HG02852 (cell line): Measurements from ENCODE around the gene POLR1A.

Experiments
- ATAC-seq: cut with Tn5 transposase; IDR thresholded peaks from one replicate; pipeline ENCODE4 v1.9.1; 2021; ENCODE audit warnings: mild to moderate bottlenecking, moderate library complexity; ENCODE audit not compliant: unreplicated experiment

The POLR1A gene

DNA sequence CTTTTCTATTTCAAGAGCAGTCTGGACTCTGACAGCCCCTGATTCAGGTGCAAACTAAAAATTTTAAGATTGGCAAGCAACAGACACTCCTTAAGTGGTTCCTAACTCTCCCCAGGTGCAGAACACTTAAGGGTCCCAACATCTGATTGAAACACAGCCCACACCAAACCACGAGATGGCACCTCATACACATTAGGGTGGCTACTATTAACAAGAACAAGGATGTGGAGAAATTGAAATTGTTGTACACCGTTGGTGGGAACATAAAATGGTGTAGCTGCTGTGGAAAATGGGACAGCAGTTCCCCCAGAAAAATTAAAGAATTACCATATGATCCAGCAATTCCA, 82.3 kb downstream of the POLR1A start:
- no peak for ATAC-seq

DNA sequence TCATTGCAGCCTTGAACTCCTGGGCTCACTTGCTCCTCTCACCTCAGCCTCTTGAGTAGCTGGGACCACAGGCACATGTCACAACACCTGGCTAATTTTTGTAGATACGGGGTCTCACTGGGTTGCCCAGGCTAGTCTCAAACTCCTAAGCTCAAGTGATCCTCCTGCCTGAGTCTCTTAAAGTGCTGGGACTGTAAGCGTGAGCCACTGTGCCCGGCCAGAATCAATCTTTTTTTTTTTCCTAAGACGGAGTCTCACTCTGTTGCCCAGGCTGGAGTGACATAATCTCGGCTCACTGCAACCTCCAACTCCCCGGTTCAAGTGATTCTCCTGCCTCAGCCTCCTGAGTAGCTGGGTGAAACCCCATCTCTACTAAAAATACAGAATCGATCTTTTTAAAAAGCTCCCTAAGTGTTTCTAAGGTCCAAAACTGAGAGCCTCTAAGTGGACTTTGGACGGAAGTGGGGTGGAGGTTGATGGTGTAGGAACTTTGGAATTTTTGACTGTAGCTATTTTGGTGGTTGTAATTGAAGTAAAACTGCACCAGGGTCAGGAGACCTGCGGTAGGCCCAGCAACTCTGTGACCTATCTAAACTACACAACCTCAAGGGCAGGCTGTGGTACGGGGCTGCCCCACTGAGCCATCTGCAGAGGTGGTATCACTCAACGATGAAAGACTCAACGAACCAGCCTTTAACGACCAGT, 82.9 kb downstream of the POLR1A start:
- ATAC-seq: no peak

DNA sequence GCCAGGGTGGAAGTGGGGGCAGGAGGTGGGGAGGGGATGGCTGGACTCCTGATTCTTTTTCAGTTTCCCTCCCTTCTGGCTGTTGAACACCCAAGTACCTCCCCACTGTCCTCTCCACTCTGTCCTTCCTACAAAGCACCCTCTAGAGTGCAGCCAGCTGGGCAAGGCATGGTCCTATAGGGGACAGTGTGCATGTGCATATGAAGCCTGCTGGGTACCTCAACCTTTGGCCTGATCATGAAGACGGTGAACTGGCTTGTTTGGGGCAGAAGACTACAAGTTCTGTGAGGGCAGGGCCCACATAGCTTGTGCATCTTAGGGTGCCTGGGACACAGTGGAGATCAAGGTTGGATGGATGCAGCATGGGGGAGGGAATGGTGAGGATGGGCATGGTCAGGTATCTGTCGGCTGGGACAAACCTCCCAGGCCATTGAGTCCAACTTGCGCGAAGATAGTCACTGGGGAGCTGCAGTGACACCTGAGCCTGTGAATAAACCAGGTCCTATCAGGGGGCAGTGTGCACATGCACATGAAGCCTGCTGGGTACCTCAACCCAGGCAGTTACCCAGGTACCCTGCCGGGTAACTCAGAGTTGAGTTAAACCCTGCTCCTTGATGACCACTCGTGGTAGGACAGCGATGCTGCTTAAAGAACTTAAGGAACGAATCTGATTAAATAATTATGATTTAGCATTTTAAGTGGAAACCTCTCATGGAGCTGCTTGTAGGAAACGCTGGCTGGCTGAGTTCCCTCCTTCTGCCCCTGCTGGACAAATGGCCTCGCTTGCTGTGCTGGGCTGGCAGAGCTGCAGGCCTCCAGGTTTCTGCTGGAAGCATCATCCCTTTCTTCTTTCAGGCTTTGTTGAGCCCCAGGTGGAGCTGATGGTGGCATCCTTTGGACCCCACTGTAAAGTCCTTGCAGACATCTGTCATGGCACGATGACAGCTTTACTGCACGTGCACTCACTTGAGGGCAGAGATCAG, 84.0 kb downstream of the POLR1A start:
- ATAC-seq: no peak

DNA sequence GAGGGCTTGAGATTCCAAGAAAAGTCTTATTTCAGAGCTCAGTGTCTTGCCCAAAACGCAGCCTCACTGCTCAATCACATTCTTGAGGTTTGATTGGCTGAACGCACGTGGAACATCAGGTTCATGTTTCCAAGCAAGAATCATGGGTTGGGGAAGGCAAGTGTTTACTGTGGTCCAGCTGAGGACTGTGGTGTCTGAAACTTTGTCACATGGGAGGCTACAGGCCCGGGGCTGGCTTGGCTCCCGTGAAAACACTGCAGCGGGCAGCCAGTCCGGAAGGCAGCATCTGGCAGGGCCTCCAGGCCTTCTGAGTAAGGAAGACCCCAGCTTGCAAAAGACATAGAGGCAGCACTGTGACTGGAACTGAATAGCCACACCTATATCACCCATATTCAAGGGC, 84.7 kb downstream of the POLR1A start:
- no peak for ATAC-seq

DNA sequence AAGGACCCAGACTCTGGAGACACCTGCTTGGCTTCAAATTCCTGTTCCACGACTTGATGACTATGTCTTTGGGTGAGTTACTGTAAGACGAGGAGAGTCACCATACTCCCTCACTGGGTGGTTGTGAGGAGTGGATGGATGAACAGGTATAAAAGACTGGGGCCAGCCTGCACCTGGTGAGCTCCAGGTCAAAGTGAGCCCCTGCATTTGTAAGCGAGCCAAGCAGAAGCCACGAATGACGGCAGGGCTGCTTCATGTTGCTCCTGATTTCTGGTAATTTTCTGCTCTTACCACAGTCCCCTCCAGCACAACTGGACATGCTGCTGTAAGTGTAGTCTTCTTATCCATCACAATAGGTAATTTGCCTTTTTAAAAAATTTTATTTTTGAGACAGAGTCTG, 86.6 kb downstream of the POLR1A start:
- ATAC-seq: no peak

DNA sequence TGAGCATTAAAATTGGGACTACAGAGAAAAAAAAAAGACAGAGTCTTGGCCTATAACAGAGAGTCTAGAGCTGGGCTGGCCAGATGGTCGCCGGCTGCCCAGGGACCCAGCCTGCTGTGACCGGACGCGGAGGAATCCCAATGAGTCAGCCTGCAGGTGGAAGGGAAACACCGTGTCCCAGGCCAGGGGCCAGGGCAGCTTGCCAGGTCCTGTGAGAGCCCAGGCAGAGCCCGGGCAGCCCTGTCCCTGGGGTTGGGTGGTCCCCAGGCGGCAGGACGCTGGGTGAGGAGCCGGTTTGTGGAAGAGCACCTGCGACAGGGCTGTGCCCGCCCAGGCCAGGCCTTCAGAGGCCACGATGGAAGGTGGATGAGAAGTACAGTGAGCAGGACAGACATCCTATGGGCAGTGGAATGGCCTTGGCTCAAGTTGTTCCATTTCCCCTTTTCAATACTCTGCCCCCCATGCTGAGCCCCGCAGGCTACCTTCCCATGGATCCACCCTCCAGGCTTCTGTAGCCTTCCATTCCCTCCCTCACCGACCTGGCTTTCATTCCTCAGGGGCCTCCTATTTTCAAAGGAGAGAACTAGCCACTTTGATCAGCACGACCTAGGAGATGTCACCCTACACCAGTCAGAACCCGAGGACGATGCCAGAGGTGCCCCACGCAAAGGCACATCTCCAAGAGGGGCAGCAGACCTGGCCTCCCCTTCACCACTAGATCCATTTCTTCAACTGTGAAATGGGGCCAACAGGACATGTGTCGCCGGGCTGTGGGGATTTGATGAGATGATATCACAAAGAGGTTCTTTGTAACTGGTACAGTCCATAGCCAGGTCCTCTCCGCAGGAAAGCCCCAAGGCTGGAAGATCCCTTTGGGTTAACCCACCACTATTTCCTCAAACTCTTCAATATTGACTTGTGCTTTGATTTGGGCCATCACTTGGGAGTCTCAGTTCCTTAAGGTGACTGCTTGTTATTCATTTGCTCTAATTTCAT, 87.5 kb downstream of the POLR1A start:
- ATAC-seq: no peak

DNA sequence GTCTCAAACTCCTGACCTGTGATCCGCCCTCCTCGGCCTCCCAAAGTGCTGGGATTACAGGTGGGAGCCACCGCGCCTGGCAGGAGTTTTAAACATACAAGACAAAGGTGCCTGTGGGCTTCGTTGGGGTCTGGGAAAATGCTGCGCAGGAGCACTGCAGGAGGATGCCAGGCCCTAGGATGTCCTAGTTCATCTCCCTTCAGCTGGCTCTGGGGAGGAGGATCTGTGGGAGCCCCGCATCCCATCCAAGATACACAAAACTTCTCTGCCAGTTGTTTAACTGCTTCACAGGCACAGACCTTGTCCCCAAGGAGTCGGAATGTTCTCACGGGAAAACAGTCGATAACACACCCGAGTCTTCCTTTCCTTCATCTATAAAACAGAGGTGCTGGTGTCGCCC, 89.1 kb downstream of the POLR1A start:
- ATAC-seq: no peak

DNA sequence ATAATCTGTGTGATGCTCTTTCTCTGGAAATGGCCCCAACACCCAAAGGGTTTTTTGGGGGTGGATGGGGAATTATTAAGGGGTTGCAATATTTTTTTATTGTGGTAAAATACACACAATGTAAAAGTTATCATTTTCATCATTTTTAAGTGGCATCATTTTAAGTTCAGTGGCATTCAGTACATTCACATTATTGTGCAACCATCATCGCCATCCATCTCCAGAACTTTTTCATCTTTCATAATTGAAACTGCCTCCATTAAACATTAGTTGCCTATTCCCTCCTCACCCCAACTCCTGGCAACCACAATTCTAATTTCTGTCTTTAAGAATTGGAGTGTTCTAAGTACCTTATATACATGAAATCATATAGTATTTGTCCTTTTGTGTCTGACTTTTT, 90.0 kb downstream of the POLR1A start:
- no peak for ATAC-seq

DNA sequence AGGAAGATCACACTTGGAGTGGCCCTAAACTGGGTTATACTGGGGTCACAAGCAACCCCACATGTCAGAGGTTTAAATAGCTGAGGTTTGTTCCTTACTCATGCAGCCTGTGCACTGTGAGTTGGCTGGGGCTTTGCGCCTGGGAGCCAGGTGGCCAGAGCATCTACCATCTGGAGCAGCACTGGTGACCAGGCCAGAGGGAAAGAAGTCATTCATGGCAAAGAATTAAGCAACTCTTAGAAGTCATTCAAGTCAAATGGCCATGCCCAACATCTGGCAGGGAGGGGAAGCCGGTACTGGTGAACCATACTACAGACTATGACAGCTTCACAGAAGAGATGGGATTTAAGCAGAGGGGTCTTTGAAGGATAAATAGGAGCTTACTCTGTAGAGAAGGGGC, 90.7 kb downstream of the POLR1A start:
- ATAC-seq: no peak

DNA sequence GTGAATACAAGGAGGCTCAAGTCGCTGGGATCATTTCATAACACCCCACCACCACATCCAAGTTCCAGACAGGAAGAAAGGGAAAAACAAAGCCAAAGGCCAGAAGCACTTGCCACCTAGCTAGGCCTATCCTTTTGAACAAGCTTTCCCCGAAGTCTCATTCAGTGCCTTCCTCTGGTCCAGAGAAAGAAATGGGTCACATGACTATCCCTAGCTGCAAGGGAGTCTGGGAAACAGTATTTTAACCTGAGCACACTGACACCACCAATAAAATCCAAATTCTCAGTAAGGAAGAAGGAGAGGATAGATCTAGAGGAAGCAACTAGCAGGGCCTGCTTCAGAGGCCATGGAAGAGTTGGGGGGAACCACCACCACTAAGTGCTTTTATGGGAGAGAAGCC, 91.2 kb downstream of the POLR1A start:
- ATAC-seq: no peak

DNA sequence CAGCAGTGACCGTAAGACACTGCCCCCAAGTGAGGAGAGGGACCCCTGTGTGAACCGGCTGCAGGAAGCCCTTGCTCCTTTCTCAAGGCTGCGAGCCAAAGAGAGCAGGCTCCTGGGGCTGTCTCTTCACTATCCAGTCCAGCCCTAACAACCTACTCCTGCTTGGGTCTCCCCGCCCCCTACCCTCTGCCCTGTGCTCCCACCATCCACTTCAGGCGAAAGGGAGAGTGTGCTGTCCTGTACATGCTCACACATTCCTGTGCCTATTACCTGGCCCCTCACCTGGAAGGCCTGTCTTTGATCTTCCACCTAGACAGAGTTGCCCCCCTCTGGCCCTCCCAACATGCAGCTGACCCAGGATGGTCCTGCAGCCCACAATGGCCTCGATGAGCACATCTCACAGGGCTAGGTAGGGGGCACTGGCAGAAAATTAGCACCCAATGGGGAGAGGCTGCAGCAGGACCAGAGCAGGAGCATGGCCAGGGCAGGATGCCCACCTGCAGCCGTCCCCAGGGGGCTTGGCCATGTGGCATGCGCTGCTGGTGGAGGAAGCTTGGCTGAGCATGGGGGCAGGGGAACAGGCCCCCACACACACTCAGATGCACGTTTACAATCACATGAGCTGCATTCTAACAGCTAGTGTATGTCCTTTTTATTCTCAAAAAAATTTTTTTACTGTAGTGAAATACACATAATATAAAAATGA, 93.5 kb downstream of the POLR1A start:
- no peak for ATAC-seq

DNA sequence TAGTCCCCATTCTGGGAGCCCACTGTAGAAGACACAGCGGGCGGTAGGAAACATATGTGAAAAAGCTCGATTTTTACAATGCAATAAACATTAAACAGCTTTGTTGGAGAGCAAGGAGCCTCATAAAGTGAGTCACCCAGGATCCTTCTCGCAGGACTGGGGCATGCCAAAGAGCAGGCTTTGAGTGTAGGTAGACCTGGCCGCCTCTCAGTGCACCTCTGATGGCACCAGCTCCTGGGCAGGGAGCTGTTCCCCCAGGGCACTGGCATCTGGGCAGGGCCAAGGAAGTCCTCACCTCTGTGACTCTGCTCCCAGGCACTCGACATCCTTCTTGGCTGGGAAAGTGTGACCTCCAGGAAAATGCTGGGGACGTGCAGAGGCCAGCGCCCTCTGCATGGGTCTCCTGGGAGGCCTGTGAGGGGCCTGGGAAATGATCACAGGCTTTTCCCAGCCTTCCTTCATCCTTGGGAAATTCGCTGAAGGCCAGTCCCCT, 94.2 kb downstream of the POLR1A start:
- no peak for ATAC-seq

DNA sequence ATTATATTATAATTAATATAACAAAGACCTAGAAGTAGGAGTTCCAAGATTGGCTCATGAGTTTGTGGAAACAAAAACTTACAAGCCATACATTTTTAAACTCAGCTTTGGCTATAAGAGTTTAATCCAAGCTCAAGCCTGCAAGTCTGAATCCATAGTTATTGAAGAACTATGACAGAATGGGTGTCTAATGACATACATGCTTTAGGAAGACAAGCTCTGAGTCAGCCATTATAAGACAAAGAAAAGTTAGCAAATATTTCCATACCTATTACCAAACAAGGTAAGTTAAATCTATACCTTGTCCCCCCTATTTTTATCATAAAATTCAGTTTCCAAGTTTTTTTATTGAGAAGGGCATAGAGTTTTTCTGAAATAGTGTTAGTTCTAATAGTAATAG, 95.6 kb downstream of the POLR1A start:
- no peak for ATAC-seq

DNA sequence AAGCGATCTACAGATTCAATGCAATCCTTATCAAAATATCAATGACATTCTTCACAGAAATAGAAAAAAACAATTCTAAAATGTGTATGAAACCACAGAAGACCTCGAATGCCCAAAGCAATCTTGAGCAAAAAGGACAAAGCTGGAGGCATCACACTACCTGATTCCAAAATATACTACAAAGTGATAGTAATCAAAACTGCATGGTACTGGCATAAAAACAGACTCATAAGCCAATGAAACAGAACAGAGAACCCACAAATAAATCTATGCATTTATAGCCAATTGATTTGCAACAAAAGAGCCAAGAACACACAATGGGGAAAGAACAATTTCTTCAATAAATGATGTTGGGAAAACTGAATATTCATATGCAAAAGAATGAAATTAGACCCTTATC, 99.2 kb downstream of the POLR1A start:
- ATAC-seq: no peak

DNA sequence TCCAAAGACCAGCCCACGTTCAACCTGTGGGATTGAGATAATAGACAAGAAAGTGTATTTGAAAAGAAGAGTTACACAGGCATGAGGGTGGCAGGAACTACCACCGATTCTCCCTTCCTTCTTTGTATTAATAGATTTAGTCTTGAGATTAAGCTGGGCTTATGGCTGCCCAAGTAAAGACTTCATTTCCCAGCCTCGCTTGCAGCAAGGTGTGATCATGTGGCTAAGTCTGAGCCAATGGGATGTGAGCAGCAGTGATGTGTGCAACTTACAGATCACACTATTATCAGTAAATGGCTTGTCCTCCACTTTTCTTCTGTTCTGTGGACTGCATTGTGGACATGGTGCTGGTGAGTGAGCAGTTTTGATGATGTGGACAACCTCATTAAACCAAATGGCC, 101.7 kb downstream of the POLR1A start:
- no peak for ATAC-seq

DNA sequence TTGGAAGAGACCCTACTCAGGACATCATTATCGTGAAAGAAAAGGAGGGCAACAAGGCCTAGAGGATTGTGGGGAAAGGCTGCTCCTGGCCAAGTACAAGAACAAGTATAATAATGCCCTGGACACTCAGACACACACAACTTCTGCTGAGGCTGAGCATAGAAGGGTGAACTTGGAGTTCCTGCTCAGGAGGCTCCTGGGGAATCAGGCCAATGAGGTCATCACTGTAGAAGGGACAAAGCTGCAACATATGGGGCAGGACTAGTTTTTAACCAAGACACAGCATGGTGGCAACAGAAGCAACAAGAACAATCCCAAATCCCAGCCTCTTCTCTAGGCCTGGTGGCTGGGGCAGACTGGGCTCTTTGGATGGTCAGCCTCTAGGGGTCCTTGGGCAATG, 102.6 kb downstream of the POLR1A start:
- ATAC-seq: no peak

DNA sequence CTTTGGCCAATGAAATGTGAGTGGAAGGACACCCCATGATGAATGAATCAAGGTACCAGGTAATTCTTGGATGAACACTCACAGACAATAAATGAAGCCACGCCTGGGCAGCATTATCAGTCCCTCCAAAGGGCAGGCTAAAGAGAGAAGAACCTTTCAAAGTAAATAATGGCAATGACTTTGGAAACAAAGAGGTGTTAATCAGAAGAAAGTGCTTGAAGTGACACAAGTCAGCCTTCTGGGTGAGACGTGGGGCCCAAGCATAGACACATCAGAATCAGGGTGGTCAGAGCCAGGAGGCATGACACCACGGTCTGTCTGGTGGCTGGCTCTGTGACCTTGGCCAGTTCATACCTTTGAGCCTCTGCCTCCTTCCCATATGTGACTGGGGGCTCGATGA, 103.3 kb downstream of the POLR1A start:
- no peak for ATAC-seq

DNA sequence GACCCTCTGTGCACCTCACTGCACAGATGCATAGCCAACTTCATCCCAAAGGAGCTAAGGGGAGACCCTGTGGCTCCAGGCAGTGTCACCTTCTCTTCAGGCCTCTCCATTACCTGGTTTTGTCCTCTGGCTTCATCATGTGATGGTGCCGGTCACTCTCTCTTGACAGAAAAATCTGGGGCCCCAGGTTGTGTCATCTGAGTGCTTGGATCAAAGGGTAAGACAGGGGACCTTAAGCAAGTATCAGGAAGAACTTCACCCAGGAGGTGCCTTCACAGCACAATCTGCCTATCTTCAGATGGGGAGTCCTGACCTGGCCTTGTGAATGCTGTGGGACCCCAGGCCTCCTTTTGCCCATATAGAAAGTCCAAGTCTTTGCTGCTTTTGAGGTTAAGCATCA, 104.4 kb downstream of the POLR1A start:
- no peak for ATAC-seq

DNA sequence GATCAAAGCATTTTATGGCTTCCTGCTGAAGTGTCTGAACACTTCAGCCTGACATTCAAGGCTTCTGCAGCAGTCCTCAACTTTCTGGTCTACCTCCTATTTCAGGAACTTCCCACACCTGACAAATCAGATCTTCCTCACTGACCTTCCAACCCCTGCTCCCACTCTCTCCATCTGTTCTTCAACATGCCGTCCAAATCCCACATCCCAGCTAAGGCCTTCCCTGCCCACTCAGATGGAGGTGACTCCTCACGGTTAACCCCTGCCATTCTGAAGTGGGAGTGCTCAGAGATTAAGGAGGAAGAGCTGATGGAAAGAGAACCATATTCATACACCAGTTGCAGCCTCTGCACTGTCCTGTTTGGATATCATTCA, 104.8 kb downstream of the POLR1A start:
- ATAC-seq: no peak

DNA sequence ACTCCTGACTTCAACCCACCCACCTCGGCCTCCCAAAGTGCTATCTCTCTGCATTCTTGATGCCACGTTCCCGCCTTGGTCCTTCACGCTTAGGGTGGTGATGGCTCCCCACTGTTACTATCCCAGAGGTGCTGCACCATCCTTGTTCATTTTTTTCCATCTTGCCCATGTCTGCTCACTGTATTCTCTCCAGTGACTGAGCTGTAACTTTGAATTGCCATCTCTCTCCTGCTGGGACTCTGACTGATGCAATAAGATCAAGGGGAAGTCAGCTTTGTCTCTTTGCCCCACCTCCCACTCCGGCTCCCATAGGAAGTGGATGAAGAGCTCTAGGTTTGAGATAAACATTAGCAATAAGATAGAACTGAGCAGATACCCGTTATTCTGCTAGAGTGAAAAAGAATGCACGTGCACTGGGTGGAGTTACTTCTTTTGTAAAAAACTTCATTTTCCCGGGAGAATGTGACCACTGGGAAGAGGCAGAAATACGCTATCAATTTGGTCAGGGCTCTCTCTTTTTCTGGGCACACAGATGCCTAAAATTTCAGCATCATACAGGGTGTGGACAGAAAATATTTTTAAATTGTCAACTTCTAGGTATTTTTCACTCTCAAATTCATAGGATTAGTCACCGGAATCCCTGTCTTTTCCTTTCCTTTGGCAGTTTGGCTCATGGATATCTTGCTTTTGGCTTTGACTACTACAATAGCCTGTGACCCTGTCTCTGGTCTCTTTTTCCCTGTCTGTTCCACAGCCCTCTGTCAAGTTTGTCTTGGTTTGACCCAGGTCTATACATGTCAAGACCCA, 105.4 kb downstream of the POLR1A start:
- no peak for ATAC-seq
